HFF-Myc (cell line): ENCODE data around the gene OR7G2.

Experiments
- DNase-seq: peaks from one replicate; pipeline ENCODE4 v3.0.0-alpha.2; 2011; ENCODE audit warnings: low read depth; ENCODE audit errors: extremely low read depth
- H3K4me3 ChIP-seq: replicated peaks from 2 replicates; pipeline ENCODE4 v1.5.1; 2011; ENCODE audit warnings: low read depth, mild to moderate bottlenecking, control low read depth, low read length
- CTCF ChIP-seq: IDR thresholded peaks from 2 replicates; pipeline ENCODE4 v1.5.1; 2012; ENCODE audit warnings: mild to moderate bottlenecking, low read depth, low read length, control low read depth; ENCODE audit errors: missing control alignments

OR7G2 gene

GRCh38 chr19:9128171-9128570 lies 20.9 kb upstream of the OR7G2 start:
- H3K4me3 ChIP-seq = no peak overlapping the region
- no peak for TF ChIP-seq CTCF
- no peak for DNase-seq

- no peak for DNase-seq
- TF ChIP-seq CTCF = no peak
- H3K4me3 ChIP-seq = no peak within 1 kb of the TSS
These were observed 19.7 kb upstream of the OR7G2 start, which contains the start of gene OR7G3 for GRCh38 chr19:9126900-9127405. OR7G3 (minus strand) TSS chr19:9126950; CDS start chr19:9126950, 0 bp downstream.

- TF ChIP-seq CTCF = no peak
- no peak overlapping the region for H3K4me3 ChIP-seq
- DNase-seq = no peak
These were observed 9.3 kb upstream of the OR7G2 start for GRCh38 chr19:9116547-9116946.

- DNase-seq = no peak
- no peak within 1 kb of the TSS for H3K4me3 ChIP-seq
- TF ChIP-seq CTCF = no peak
These were observed 8.1 kb upstream of the OR7G2 start, which contains the start of gene OR7G1 for GRCh38 chr19:9115307-9115813. OR7G1 (minus strand) TSS chr19:9115763; CDS start chr19:9115763, 0 bp downstream.

- TF ChIP-seq CTCF = no peak
- DNase-seq = no peak
- H3K4me3 ChIP-seq = no peak overlapping the region
These were observed 2.7 kb upstream of the OR7G2 start for GRCh38 chr19:9109959-9110358.

GRCh38 chr19:9086761-9087160 lies 20.5 kb downstream of the OR7G2 start, which contains the start of gene OR1M1:
OR1M1 (plus strand) TSS chr19:9087061; CDS start chr19:9093245, 6,184 bp downstream.
- no peak within 1 kb of the TSS for H3K4me3 ChIP-seq
- no peak for TF ChIP-seq CTCF
- no peak for DNase-seq

- H3K4me3 ChIP-seq = no peak overlapping the region
- no peak for DNase-seq
- TF ChIP-seq CTCF = no peak
These were observed 28.6 kb downstream of the OR7G2 start for GRCh38 chr19:9078651-9079050.
